ENCODE results near the gene BMF.
"Not testable (repeated sequence)": the region's sequence is repeated elsewhere in the genome, so short reads cannot be mapped to it uniquely, and the experiment has no call there.

The BMF gene

GRCh38 chr15:40128766-40129660 lies 20.3 kb upstream of the BMF start:
- DNase-seq, result no peak

- DNase-seq, result no peak
Measured at GRCh38 chr15:40125950-40126349, 17.3 kb upstream of the BMF start.

- not testable (repeated sequence) for DNase-seq
Measured at GRCh38 chr15:40124807-40125285, 16.2 kb upstream of the BMF start.

GRCh38 chr15:40124333-40124732 lies 15.7 kb upstream of the BMF start:
- DNase-seq, result not testable (repeated sequence)

GRCh38 chr15:40123863-40124262 lies 15.2 kb upstream of the BMF start:
- not testable (repeated sequence) for DNase-seq

- DNase-seq, result not testable (repeated sequence)
Measured at GRCh38 chr15:40122989-40123388, 14.3 kb upstream of the BMF start.

- peak in 2 of 56 donors; percentile 9 to 10 for DNase-seq
Measured at GRCh38 chr15:40121911-40122638, 13.4 kb upstream of the BMF start.

GRCh38 chr15:40118473-40118872 lies 9.8 kb upstream of the BMF start:
- no peak for DNase-seq

- DNase-seq, result peak in 14 of 56 donors; percentile 5 to 58 (median 16)
Measured at GRCh38 chr15:40115670-40116093, 7.0 kb upstream of the BMF start.

GRCh38 chr15:40115106-40115505 lies 6.4 kb upstream of the BMF start:
- DNase-seq, result not testable (repeated sequence)

- no peak for DNase-seq
Measured at GRCh38 chr15:40114218-40114617, 5.5 kb upstream of the BMF start.

GRCh38 chr15:40112789-40113188 lies 4.1 kb upstream of the BMF start:
- no peak for DNase-seq

GRCh38 chr15:40111888-40112287 lies 3.2 kb upstream of the BMF start:
- no peak for DNase-seq

GRCh38 chr15:40110866-40111550 lies 2.3 kb upstream of the BMF start:
- no peak for DNase-seq

- DNase-seq, result peak in 6 of 56 donors; percentile 29 to 49 (median 44)
Measured at GRCh38 chr15:40108061-40108854, 421 bp downstream of the BMF start.

GRCh38 chr15:40106203-40107161 lies 2.2 kb downstream of the BMF start:
- peak in 8 of 56 donors; percentile 13 to 42 (median 23) for DNase-seq

- no peak for DNase-seq
Measured at GRCh38 chr15:40105517-40106202, 3.0 kb downstream of the BMF start.

GRCh38 chr15:40104865-40105516 lies 3.7 kb downstream of the BMF start:
- peak in 52 of 56 donors; percentile 7 to 90 (median 74) for DNase-seq
